HG03439 (cell line): ENCODE measurements around the gene SNRPE.

Experiments
- ATAC-seq: cut with Tn5 transposase; IDR thresholded peaks from one replicate; pipeline ENCODE4 v1.9.1; 2021; ENCODE audit warnings: mild to moderate bottlenecking, moderate library complexity; ENCODE audit not compliant: unreplicated experiment

Gene SNRPE

DNA sequence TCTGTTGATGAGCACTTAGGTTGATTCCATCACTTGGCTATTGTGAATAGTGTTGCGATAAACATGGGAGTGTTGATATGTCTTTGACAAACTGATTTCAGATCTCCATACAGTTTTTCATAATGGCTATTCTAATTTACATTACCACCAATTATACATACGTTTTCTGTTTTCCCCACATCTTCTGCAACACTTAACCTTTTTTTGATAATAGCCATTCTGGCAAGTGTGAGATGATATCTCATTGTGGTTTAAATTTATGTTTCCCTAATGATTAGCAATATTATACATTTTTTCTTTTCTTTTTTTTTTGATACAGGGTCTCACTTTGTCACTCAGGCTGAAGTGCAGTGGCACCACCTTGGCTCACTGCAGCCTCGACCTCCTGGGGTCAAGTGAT is 17.0 kb downstream of the SNRPE start:
- no peak for ATAC-seq

DNA sequence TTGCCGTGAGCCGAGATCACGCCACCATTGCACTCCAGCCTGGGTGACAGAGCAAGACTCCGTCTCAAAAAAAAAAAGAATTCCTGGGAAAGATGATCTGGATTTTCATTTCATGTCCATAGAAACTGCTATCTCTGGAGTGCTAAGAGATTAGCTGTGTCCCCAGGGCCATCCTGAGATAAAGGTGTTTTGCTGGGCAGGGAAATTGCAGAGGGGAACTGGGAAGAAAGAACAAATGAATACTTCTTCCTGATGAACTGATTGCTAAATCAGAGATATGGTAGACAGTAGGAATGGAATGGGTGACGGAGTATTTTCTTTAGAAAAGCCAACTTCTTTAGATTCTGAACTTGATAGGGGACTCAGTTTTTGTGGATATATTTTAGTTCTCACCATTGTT is 19.2 kb downstream of the SNRPE start:
- no peak for ATAC-seq

DNA sequence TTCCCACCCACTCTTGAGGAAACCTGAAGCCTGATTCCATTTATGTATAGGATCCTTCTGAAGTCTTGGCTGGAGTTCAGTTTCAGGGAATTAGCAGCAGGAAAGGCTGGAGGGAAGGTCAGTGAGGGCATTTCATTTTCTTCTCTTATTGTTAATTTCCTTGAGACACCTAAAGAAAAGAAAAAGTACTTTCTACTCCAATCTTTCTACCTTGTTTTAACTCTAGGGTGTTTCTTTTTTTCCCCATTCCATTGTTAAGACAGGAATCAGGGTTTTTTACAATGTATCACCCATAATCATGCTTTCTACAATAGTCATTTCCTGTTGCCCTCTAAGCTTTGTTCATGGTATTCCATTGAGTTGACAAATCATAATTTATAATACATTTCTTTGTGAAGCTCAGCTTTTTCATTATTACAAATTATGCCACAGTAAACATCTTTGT is 27.4 kb downstream of the SNRPE start:
- no peak for ATAC-seq

DNA sequence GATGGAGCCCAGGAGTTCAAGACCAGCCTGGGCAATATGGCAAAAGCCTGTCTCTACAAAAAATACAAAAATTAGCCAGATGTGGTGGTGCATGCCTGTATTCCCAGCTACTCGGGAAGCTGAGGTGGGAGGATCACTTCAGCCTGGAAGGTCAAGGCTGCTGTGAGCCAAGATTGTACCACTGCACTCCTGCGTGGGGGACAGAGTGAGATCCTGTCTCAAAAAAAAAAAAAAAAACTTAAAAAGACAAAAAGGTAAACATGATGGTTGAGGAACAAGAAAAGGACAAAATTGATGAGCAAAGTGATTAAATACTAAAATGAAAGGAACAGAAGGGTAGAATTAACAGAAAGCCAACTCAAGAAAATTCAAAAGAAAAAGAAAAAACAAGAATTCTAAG is 30.6 kb downstream of the SNRPE start:
- no peak for ATAC-seq

DNA sequence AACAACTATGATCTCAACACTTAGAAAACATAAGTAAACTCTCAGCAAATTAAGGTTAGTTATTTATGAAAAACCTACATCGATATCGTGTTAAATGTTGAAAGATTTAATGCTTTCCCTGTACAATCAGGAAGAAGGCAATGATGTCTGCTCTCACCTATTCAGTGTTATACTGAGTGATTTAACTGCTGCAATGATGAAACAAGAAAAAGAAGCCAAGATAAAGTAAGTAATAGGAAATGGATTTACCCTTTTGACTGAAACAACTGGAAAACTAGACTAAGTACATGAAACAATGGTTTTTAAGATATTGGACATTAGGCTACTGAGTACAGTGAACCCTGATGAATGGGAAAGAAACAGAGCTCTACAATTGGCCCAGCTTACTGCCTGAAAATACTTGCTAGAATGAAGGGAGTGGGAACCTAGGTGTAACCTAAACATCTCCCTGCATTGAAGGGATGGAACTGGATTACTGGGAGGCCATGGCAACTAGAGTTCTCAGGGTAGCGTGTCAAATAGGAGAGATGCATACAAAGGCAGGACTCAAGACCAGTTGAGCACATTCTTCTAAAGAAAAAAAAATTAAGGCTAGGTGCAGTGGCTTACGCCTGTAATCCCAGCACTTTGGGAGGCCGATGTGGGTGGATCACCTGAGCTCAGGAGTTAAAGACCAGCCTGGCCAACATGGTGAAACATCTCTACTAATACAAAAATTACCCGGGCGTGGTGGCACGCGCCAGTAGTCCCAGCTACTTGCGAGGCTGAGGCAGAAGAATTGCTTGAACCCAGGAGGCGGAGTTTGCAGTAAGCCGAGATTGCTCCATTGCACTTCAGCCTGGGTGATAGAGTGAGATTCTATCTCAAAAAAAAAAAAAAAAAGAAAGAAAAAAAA is 37.3 kb downstream of the SNRPE start:
- ATAC-seq, result no peak

DNA sequence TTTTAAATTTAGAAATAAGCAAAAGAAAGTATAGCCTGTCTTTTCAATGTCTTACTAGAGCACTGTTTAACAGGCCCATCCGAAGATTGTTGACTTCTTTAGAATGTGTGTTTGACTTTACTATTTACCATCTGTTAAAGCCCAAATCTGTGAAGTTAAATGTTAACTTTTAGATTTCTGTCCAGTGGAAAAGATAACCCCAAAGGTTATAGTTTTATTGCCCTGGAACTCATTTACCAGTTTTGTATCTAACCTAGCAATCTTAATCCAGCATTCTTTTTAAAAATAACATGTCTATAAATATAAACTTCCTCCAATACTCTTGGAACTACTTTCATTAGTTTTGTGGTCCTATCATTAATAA is 37.9 kb downstream of the SNRPE start:
- ATAC-seq, result no peak

DNA sequence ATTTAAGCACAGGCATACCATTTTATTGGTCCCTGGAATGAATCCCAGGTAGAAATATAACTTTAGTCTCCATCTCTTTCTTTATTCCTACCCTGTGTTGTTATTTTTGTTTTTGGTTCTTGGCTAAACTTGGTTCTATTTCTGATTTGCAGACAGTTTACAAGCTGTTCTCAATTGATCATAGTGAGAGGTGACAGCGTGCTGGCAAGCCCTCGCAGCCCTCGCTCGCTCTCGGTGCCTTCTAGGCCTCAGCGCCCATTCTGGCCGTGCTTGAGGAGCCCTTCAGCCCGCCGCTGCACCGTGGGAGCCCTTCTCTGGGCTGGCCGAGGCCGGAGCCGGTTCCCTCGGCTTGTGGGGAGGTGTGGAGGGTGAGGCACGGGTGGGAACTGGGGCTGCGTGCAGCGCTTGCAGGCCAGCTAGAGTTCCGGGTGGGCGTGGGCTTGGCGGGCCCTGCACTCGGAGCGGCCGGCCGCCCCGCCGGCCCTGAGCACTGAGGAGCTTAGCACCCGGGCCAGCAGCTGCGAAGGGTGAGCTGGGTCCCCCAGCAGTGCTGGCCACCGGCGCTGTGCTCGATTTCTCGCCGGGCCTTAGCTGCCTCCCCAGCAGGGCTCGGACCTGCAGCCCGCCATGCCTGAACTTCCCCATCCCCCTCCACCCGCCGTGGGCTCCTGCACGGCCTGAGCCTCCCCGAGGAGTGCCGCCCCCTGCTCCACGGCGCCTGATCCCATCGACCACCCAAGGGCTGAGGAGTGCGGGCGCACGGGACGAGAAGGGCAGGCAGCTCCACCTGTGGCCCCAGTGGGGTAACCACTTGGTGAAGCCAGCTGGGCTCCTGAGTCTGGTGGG is 38.7 kb downstream of the SNRPE start:
- no peak for ATAC-seq

DNA sequence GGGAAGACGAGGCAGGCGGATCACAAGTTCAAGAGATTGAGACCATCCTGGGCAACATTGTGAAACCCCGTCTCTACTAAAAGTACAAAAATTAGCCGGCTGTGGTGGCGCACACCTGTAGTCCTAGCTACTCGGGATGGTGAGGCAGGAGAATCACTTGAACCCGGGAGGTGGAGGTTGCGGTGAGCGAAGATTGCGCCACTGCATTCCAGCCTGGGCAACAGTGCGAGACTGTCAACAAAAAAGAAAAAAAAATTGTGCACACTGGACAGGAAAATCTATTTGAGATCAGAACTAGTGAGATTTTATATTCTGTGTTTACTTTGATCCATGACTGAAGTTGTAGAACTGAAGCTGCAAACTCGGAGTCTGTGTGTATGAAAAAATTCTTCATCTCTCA is 40.2 kb downstream of the SNRPE start:
- ATAC-seq, result no peak

DNA sequence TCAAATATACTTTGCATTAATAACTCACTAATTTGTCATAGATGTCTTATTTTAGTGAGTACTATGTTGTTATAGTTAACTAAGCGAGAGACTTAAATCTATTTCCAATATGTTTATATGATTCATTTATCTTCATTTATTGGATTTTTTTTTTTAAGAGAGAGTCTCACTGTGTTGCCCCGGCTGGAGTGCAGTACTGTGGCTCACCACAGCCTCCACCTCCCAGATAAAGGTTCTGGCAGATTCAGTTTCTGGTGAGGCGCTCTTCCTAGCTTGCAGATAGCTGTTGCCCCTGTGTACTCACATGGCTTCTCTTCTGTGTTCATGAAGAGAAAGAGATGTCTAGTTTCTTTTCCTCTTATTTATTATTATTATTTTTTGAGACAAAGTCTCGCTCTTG is 43.9 kb downstream of the SNRPE start:
- ATAC-seq, result no peak

DNA sequence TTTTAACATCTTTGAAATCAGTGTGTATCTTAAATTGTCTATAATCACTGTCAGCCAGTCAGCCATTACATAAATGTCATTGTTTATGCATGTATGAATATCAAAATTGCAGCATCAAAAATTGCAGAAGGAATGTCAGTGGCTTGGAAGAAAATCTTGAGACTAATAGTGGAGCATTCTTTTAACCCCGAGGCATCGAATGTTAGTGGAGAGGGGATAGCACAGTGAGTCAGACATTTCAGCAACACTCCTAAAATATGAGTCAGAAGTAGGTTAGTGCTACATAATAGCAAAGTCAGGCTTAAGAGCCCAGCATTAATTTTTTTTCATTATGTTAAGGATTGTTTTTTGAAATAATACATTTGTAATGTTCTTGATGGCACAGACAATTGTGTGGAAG is 45.5 kb downstream of the SNRPE start:
- no peak for ATAC-seq

DNA sequence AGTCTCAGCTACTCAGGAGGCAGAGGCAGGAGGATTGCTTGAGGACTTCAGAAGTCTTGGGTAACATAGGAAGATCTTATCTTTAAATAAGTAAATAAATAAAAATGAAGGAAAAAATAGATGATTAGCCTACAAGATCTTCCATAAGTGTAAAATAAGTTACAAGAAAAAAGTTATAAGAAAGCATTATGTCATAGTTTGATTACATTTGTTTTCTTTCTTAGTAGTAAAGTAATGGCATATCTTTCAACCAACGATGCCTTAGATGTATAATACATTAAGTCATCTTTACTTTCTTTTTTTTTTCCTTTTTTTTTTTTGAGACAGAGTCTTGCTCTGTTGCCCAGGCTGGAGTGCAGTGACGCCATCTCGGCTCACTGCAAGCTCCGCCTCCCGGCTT is 46.5 kb downstream of the SNRPE start:
- no peak for ATAC-seq

DNA sequence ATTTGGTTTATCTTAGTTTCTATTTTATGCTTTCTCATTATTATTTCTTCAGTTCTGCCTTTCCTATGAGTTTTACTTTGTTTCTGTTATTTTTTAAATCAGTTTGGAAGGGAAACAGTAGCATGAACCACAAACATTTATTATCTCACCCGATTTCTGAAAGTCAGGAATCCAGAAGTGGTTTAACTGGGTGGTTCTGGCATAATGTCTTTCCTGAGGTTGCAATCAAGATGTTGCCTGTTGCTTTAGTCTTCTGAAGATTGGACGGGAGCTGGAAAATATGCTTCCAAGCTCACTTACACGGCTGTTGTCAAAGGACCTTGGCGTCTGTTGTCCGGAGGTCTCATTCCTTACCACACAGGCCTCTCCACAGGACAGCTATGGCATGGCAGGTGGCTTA is 50.4 kb downstream of the SNRPE start:
- ATAC-seq, result no peak

DNA sequence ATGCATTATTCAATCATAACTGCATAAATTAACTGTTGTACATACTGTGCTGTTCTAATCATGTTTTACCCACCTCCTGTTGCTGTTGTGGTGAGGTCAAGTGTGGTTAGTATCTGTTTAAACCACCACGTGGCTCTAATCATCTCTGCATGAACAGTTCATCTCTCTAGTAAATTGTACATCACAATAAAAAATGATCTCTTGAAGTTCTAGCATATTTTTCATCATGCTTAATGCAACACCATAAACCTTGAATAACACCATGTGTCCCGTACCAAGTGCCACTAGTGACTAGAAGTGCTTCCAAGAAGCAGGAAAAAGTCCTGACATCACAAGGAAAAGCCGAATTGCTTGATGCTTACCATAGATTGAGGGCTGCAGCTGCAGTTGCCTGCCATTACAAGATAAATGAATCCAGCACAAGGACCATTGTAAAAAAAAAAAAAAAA is 51.7 kb downstream of the SNRPE start:
- ATAC-seq, result no peak

DNA sequence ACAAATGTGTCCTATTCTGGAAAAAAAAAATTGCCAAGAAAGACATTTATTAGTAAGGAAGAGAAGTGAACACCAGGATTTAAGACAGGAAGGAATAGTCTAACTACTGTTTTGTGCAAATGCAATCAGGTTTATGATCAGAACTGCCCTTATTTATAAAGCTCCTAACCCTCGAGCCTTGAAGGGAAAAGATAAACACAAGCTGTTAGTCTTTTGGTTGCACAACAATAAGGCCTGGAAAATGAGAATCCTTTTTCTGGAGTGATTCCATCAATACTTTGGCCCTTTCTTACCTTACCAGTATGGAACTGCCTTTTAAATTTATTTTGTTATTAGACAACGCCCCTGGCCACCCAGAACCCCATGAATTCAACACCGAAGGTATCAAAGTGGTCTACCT is 52.9 kb downstream of the SNRPE start:
- ATAC-seq, result no peak

DNA sequence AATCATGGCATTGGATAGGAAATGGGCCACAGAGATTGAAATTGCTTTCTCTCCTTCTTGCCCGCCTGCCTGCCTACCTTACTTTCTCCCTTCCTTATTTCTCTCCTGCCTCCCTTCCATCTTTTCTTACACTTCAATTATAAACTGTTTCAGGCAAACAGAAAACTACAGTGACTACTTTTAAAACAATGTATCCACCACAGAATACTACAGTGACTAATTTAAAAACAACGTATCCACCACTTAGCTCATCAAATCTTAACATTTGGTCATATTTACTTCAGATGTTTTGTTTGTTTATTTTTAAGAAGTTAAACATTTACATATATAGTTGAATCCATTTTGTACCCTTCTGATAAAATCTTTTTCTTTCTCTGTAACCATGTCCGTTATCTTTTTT is 54.4 kb downstream of the SNRPE start:
- no peak for ATAC-seq

DNA sequence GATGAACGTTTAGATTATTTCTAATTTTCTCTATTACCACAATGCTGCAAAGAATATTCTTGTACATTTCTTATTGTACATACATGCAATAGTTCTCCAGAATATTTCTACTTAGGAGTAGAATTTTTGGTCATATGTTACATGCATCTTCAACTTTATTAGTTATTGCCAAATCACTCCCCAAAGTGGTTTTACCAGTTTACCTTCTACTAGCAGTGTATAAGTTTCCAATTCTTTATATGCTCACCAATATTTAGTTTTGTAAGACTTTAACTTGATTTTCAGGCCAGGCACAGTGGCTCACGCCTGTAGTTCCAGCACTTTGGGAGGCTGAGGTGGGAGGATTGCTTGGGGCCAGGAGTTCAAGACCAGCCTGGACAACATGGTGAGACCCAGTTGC is 55.4 kb downstream of the SNRPE start:
- no peak for ATAC-seq
